ENCODE measurements around the gene TAL2.

TAL2 gene

DNA sequence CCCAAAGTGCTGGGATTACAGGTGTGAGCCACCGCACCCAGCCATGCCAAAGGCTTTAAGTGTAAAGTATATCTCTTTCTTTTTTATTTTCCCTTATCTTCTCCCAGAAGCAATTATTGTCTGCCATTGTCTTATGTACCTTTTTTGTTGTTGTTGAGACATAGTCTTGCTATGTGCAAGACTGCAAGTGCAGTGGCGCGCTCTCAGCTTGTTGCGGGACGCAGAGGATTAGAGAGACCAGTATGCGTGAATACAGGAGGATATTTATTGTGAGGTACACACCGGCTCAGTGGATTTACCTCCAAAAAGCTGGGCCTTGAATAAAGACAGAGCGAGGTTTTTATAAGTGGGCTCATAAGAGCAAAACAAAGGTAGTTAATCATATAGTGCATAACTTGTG, 43.9 kb downstream of the TAL2 start:
- Mint-ChIP-seq H3K27ac (no peak overlapping the region), H3K4me3 (no peak overlapping the region)
- intact Hi-C loops (cut with micrococcal nuclease), result no loop called here

DNA sequence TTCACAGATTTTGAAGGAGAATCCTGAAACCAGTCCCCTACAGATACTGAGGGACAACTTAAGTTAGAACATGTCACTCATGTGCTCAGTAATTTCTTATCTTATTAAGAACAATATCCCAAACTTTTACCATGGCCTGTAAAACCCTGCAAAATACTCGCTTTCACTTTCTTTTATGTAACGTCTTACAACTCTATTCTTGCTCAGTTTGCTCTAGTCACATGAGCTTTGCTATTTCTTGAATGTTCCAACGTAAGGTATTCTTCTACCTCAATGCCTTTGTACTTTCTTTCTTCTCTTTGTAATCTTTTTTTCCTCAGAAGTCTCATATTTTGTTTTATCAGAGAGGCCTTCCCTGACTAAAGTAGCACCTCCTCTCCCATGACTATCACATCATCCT, 46.1 kb downstream of the TAL2 start:
- Mint-ChIP-seq H3K4me3 (no peak overlapping the region), H3K4me1 (ENCODE audit: low read depth) (peaks cover 6% of the 10 kb centered on the region), H3K27me3 (no peaks in the 10 kb centered on the region), H3K9me3 (no peaks in the 10 kb centered on the region), H3K36me3 (ENCODE audit: low read depth) (no peaks in the 10 kb centered on the region), H3K27ac (no peak overlapping the region)
- intact Hi-C loops (cut with micrococcal nuclease), result no loop called here

More for the DNA sequence above, 43.9 kb downstream of the TAL2 start:
- H3K36me3 Mint-ChIP-seq (ENCODE audit: low read depth), result no peaks in the 10 kb centered on the region
- no peaks in the 10 kb centered on the region for H3K9me3 Mint-ChIP-seq
- H3K4me1 Mint-ChIP-seq (ENCODE audit: low read depth), result peaks cover 6% of the 10 kb centered on the region
- H3K27me3 Mint-ChIP-seq, result no peaks in the 10 kb centered on the region

DNA sequence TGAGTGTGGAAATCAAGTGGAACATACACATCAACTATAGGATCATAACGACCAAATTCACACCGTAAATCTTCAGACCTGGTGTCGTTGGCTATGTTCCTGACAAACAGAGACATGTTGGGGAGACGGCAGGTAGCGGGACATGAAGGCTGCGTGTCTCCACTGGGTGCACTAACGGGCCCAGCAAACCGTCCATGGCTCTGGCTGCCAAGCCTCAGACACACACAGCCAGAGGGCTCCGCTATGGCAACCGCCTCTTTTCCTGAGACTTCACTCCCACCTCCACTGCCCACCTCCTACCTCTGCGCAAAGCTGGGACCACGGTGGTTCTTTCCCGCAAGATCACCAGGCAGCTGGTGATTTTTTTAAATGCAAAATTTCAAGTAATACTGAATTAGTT, 48.4 kb downstream of the TAL2 start:
- peaks cover 6% of the 10 kb centered on the region for H3K4me1 Mint-ChIP-seq (ENCODE audit: low read depth)
- intact Hi-C loops (cut with micrococcal nuclease), result no loop called here
- H3K4me3 Mint-ChIP-seq, result no peak overlapping the region
- H3K27ac Mint-ChIP-seq, result no peak overlapping the region
- no peaks in the 10 kb centered on the region for H3K36me3 Mint-ChIP-seq (ENCODE audit: low read depth)
- no peaks in the 10 kb centered on the region for H3K27me3 Mint-ChIP-seq
- H3K9me3 Mint-ChIP-seq, result no peaks in the 10 kb centered on the region

DNA sequence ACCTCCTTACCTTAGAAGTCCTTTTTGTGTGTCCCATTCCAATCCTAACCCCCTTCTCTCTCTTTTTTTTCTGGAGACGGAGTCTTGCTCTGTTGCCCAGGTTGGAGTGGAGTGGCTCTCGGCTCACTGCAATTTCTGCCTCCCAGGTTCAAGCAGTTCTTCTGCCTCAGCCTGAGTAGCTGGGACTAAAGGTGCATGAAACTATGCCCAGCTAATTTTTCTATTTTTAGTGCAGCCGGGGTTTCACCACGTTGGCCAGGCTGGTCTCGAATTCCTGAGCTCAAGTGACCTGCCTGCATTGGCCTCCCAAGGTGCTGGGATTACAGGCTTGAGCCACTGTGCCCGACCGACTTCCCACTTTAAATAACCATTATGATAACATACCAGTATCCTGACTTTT, 49.6 kb downstream of the TAL2 start:
- H3K27me3 Mint-ChIP-seq, result no peaks in the 10 kb centered on the region
- no peak overlapping the region for H3K4me3 Mint-ChIP-seq
- intact Hi-C loops (cut with micrococcal nuclease), result no loop called here
- H3K9me3 Mint-ChIP-seq, result no peaks in the 10 kb centered on the region
- H3K4me1 Mint-ChIP-seq (ENCODE audit: low read depth), result peaks cover 6% of the 10 kb centered on the region
- no peak overlapping the region for H3K27ac Mint-ChIP-seq
- H3K36me3 Mint-ChIP-seq (ENCODE audit: low read depth), result no peaks in the 10 kb centered on the region

DNA sequence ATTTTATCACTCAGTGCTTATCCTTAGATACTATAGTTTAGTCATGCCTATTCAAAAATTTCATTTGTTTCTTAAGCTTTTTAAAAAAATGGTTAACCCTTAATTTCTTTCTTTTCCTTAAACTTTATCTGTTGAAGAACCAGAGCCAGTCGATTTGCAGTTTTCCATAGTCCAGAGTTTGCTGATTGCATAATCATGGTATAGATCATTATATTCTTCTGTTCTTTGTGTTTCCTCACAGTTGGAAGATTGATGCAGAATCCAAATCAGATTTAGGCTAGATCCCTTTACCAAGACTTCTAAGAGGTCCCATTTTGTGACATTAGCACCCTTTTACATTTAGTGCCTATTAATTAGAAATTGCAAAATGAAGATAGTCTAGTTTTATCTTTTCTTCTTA, 50.0 kb downstream of the TAL2 start:
- intact Hi-C loops (cut with micrococcal nuclease), result no loop called here
- Mint-ChIP-seq H3K27me3 (no peaks in the 10 kb centered on the region), H3K4me3 (no peak overlapping the region), H3K36me3 (ENCODE audit: low read depth) (no peaks in the 10 kb centered on the region), H3K4me1 (ENCODE audit: low read depth) (peaks cover 6% of the 10 kb centered on the region), H3K27ac (no peak overlapping the region), H3K9me3 (no peaks in the 10 kb centered on the region)

Measured in dendritic cell treated with granulocyte-macrophage colony-stimulating factor and Interleukin-4, amounts not matched to agents 40 ng/mL and 50 ng/mL, for 4 days (primary cell).